HG03457 (cell line): ENCODE data around the gene ATG7.
"Not testable (repeated sequence)": the region's sequence is repeated elsewhere in the genome, so short reads cannot be mapped to it uniquely, and the experiment has no call there.

ENCODE experiments used
- ATAC-seq: cut with Tn5 transposase; IDR thresholded peaks from one replicate; pipeline ENCODE4 v1.9.1; 2021; ENCODE audit warnings: moderate number of reproducible peaks; ENCODE audit not compliant: unreplicated experiment

Gene ATG7

GRCh38 chr3:11385891-11386290, 113.7 kb downstream of the ATG7 start:
- no peak for ATAC-seq

- ATAC-seq: no peak
Observed at GRCh38 chr3:11386465-11387113, 114.4 kb downstream of the ATG7 start.

- no peak for ATAC-seq
Observed at GRCh38 chr3:11389386-11390268, 117.4 kb downstream of the ATG7 start.

- ATAC-seq: no peak
Observed at GRCh38 chr3:11390411-11391131, 118.4 kb downstream of the ATG7 start.

- no peak for ATAC-seq
Observed at GRCh38 chr3:11391174-11391879, 119.1 kb downstream of the ATG7 start.

- no peak for ATAC-seq
Observed at GRCh38 chr3:11392014-11392859, 120.0 kb downstream of the ATG7 start.

- ATAC-seq: no peak
Observed at GRCh38 chr3:11392860-11393114, 120.6 kb downstream of the ATG7 start.

- ATAC-seq: no peak
Observed at GRCh38 chr3:11393401-11393800, 121.2 kb downstream of the ATG7 start.

GRCh38 chr3:11394392-11394791, 122.2 kb downstream of the ATG7 start:
- no peak for ATAC-seq

GRCh38 chr3:11400213-11400612, 128.0 kb downstream of the ATG7 start:
- ATAC-seq: no peak

- no peak for ATAC-seq
Observed at GRCh38 chr3:11401434-11401833, 129.2 kb downstream of the ATG7 start.

- ATAC-seq: no peak
Observed at GRCh38 chr3:11405323-11405722, 133.1 kb downstream of the ATG7 start.

GRCh38 chr3:11407644-11408043, 135.4 kb downstream of the ATG7 start:
- ATAC-seq: no peak

- ATAC-seq: not testable (repeated sequence)
Observed at GRCh38 chr3:11408324-11408859, 136.2 kb downstream of the ATG7 start.

- no peak for ATAC-seq
Observed at GRCh38 chr3:11410564-11410963, 138.4 kb downstream of the ATG7 start.

- ATAC-seq: no peak
Observed at GRCh38 chr3:11411956-11412355, 139.8 kb downstream of the ATG7 start.

GRCh38 chr3:11413071-11413470, 140.9 kb downstream of the ATG7 start:
- no peak for ATAC-seq

- no peak for ATAC-seq
Observed at GRCh38 chr3:11415099-11415498, 142.9 kb downstream of the ATG7 start.

- no peak for ATAC-seq
Observed at GRCh38 chr3:11420066-11420465, 147.9 kb downstream of the ATG7 start.

- no peak for ATAC-seq
Observed at GRCh38 chr3:11422291-11422690, 150.1 kb downstream of the ATG7 start.
